ENCODE data around the gene CLIC3.

Gene CLIC3

GRCh38 chr9:137030006-137030405 is 33.6 kb upstream of the CLIC3 start:
- Histone ChIP-seq H3K27ac (ENCODE audit: low read length) (no peak overlapping the region), H3K4me2 (ENCODE audit: low read depth, low read length) (no peak overlapping the region), H3F3A (ENCODE audit: insufficient read depth, low read length) (peaks cover 5% of the 10 kb centered on the region), H3K79me2 (ENCODE audit: low read length) (no peaks in the 10 kb centered on the region), H3K27me3 (replicated peaks; ENCODE audit: insufficient read depth, low read length) (peaks cover 75% of the 10 kb centered on the region), H3K9me3 (replicated peaks; ENCODE audit: insufficient read depth, low read length) (no peaks in the 10 kb centered on the region), H3K9me2 (replicated peaks; ENCODE audit: insufficient read depth, low read length) (no peaks in the 10 kb centered on the region), H3K4me1 (ENCODE audit: low read length) (peaks cover 12% of the 10 kb centered on the region), H3K9ac (ENCODE audit: low read length) (no peak overlapping the region), H3K4me3 (ENCODE audit: low read length) (no peak overlapping the region), H4K20me1 (ENCODE audit: insufficient read depth, low read length) (no peaks in the 10 kb centered on the region), H3K36me3 (replicated peaks; ENCODE audit: insufficient read depth, low read length) (no peaks in the 10 kb centered on the region), H2AFZ (ENCODE audit: low read length) (no peak overlapping the region)
- TF ChIP-seq CTCF (IDR thresholded peaks at IDR 0.05; ENCODE audit: low read length), result no peak
- TF ChIP-seq EZH2phosphoT487 (IDR thresholded peaks at IDR 0.05; ENCODE audit: low read length), result no peak
- TF ChIP-seq EZH2 (optimal IDR thresholded peaks at IDR 0.05; ENCODE audit: low read depth, low read length), result no peak
- DNase-seq, result no peak

- Histone ChIP-seq H3K27ac (ENCODE audit: low read length) (no peak overlapping the region), H3K79me2 (ENCODE audit: low read length) (no peaks in the 10 kb centered on the region), H3K27me3 (replicated peaks; ENCODE audit: insufficient read depth, low read length) (peaks cover 70% of the 10 kb centered on the region), H3K4me2 (ENCODE audit: low read depth, low read length) (peak overlapping the region; percentile 99), H4K20me1 (ENCODE audit: insufficient read depth, low read length) (no peaks in the 10 kb centered on the region), H3K9me2 (replicated peaks; ENCODE audit: insufficient read depth, low read length) (no peaks in the 10 kb centered on the region), H3K4me1 (ENCODE audit: low read length) (peaks cover 12% of the 10 kb centered on the region), H3K9ac (ENCODE audit: low read length) (no peak overlapping the region), H3K9me3 (replicated peaks; ENCODE audit: insufficient read depth, low read length) (no peaks in the 10 kb centered on the region), H3K36me3 (replicated peaks; ENCODE audit: insufficient read depth, low read length) (no peaks in the 10 kb centered on the region), H3F3A (ENCODE audit: insufficient read depth, low read length) (peaks cover 5% of the 10 kb centered on the region; the same call in 1 of the 2 replicates), H2AFZ (ENCODE audit: low read length) (no peak overlapping the region), H3K4me3 (ENCODE audit: low read length) (0 out of 2 replicates have a peak overlapping the region, but pooled peaks have one; percentile 65)
- DNase-seq, result peak; percentile 63
- peak; percentile 85 for TF ChIP-seq CTCF (IDR thresholded peaks at IDR 0.05; ENCODE audit: low read length)
- no peak for TF ChIP-seq EZH2 (optimal IDR thresholded peaks at IDR 0.05; ENCODE audit: low read depth, low read length)
Measured at GRCh38 chr9:137029058-137029936, 32.9 kb upstream of the CLIC3 start.

GRCh38 chr9:137028263-137029057 is 32.1 kb upstream of the CLIC3 start:
- Histone ChIP-seq H3K27me3 (replicated peaks; ENCODE audit: insufficient read depth, low read length) (peaks cover 64% of the 10 kb centered on the region), H3K27ac (ENCODE audit: low read length) (no peak overlapping the region), H3K4me3 (ENCODE audit: low read length) (peak overlapping the region; percentile 65), H3K79me2 (ENCODE audit: low read length) (no peaks in the 10 kb centered on the region), H4K20me1 (ENCODE audit: insufficient read depth, low read length) (no peaks in the 10 kb centered on the region), H3K9ac (ENCODE audit: low read length) (no peak overlapping the region), H3K9me3 (replicated peaks; ENCODE audit: insufficient read depth, low read length) (no peaks in the 10 kb centered on the region), H3K4me1 (ENCODE audit: low read length) (peaks cover 12% of the 10 kb centered on the region), H3K9me2 (replicated peaks; ENCODE audit: insufficient read depth, low read length) (no peaks in the 10 kb centered on the region), H3F3A (ENCODE audit: insufficient read depth, low read length) (peaks cover 5% of the 10 kb centered on the region; the same call in 1 of the 2 replicates), H3K4me2 (ENCODE audit: low read depth, low read length) (peak overlapping the region; percentile 99), H3K36me3 (replicated peaks; ENCODE audit: insufficient read depth, low read length) (no peaks in the 10 kb centered on the region), H2AFZ (ENCODE audit: low read length) (peak overlapping the region; percentile 90)
- no peak for TF ChIP-seq EZH2 (optimal IDR thresholded peaks at IDR 0.05; ENCODE audit: low read depth, low read length)
- peak; percentile 54 for TF ChIP-seq CTCF (IDR thresholded peaks at IDR 0.05; ENCODE audit: low read length)
- peak; percentile 70 for DNase-seq
